NCI-H2081 (cell line): ENCODE measurements around the gene CHST8.

Source experiments
- DNase-seq, 2 experiments: peaks; one replicate each; lab custom pipeline; 2025; lab: John Stamatoyannopoulos, UW

Gene CHST8

GRCh38 chr19:33737681-33738371, 116.1 kb downstream of the CHST8 start:
- DNase-seq: no peak

DNA sequence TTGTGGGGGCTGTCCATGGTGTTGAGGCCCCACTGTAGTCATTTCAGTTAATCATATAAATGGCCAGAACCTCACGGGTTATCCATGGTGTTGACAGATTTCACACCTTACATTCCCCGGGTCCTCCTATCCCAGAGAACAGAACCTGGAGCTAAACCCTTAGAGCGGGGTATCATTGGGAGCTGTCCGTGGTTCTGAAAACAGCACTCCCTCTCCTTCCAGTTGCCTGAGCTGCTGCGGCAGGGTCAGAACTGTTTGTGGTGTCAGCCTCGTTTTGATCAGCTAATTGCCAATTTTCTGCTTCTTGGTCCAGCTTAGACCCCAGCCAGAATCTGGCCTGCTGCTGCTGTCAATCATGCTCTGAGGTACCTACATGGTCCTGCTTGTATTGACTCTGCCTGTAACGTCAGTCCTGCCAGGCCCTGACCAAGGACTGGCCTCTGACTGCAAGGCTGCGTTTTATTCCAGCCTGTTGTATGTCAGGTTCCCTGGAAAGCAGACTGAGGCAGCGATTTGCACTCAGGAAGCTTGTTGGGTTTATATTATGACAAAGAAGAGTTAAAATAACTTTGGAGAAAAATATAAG, 119.2 kb downstream of the CHST8 start:
- no peak for DNase-seq

DNA sequence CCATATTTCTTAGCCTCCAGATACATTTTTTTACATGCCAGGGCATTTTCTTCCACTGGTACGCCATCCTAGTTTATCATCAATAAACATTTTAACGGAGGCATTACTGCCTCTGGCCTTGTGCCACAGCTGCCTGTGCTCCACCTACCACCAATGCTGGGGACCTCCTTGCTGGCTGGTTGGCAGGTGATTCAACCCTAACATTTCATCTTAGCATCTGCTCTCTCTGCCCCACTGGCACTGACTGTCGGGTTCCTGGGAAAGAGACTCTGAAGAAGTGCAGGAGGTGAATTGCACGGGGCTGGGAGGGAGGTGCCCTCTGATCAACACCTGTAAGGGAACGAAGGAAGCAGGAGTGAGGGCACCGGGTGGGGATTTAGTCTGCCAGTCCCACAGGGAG, 123.5 kb downstream of the CHST8 start:
- DNase-seq: no peak

- DNase-seq: no peak
These were observed 124.4 kb downstream of the CHST8 start for GRCh38 chr19:33746159-33746558.

GRCh38 chr19:33747273-33747672, 125.5 kb downstream of the CHST8 start:
- no peak for DNase-seq

- no peak for DNase-seq
These were observed 126.5 kb downstream of the CHST8 start for GRCh38 chr19:33748231-33748630.

- no peak for DNase-seq
These were observed 127.3 kb downstream of the CHST8 start for GRCh38 chr19:33749016-33749415.

GRCh38 chr19:33749619-33750175, 127.9 kb downstream of the CHST8 start:
- DNase-seq: no peak

GRCh38 chr19:33750587-33751435, 129.1 kb downstream of the CHST8 start:
- no peak for DNase-seq

DNA sequence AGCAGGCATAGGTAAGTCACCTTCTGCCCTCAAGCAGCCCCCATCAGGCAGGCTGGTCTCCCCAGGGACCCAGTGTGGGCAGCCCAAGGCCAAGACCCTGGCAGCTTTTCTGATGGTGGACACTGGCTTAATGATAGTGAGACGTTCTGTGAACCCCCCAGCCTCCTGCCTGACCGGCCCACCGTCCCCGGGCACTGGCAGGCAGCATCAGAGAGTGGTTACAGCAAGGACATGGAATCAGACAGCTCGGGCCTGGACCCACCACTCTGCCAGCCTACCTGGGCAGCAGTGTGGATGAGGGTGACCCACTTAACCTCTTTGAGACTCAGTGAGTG, 129.7 kb downstream of the CHST8 start:
- no peak for DNase-seq

- no peak for DNase-seq
These were observed 130.5 kb downstream of the CHST8 start for GRCh38 chr19:33752018-33752800.

DNA sequence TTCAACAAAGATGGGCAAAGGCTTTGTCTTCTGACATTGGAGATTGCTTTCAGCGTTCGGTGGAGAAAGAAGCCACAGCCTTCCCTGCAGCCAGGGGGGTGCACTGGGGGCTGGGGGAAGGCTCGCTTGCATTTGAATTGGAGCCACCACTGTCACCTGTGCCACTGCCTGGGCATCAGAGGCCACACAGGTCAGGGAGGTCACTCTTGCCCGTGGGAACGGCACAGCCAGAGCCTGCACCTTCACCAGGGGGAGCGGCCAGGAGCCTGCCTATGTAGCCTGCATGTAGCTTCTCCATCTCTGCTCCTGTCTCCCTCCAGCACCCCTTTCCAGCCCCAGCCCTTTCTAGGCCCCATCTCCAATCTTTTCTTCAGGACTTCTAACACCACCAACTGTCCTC, 131.2 kb downstream of the CHST8 start:
- no peak for DNase-seq

GRCh38 chr19:33754361-33754760, 132.6 kb downstream of the CHST8 start:
- no peak for DNase-seq

- DNase-seq: no peak
These were observed 133.6 kb downstream of the CHST8 start for GRCh38 chr19:33755099-33756035.

DNA sequence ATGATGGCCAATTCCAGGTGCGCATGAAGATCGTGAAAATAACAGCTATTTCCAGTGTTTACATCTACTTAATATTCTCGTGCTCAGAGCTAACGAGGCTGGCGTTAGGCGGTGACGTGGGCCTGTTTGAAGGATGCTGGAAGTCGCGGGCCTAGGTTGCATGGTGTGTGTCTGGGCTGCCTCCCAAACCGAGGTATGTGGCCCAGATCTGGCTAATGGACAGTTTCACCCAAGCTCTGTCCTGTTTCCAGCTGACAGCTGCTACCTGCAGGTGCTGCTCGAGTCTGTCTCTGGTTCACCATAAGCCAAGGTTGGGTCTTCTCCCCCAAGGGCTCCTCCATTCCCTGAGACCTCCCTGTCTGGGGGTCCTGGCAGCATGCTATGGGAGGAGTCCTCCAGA, 134.4 kb downstream of the CHST8 start:
- DNase-seq: no peak

GRCh38 chr19:33758541-33759013, 136.8 kb downstream of the CHST8 start:
- DNase-seq: no peak

DNA sequence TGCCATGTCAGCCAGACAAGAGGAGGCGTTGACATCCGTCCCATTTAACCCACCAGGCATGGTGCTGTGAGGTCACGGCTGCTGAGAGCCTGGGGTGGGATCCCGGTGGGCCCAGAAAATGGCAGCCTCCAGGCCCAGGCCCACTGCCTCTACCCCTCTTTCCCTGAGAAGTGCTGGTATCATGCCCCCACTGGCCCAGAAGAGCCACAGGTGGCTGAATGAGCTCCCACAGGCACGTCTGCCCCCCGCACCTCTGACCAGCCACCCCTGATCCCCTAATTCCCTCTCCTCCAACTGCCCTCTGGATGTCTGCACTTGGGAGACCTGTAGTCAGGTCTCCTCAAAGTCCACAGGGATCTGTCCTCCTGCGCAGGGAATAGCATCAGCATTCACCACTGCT, 137.6 kb downstream of the CHST8 start:
- DNase-seq: no peak

- no peak for DNase-seq
These were observed 142.0 kb downstream of the CHST8 start for GRCh38 chr19:33763633-33764371.

GRCh38 chr19:33766623-33767022, 144.9 kb downstream of the CHST8 start:
- DNase-seq: no peak

DNA sequence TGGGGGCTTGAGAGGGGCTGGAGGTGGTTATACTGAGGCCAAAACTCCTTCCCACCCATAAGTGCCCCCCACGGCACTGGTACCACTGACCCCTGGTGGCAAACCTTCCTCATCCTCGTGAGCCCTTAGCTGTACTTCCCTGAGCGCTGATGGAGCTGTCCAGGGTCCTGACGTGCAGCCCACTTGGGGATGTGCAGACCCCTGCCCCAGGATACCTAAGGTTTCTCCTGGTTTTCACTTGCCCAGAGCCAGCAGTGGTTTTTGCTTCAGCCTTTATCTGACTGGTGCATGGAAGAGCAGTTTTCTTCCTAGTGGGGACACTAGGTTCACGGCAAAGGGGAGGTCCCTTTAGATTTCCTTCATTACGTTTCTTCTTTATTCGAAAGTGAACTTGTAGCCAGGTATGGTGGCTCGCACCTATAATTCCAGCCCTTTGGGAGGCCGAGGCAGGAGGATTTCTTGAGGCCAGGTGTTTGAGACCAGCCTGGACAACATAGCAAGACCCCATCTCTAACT, 146.2 kb downstream of the CHST8 start:
- DNase-seq: no peak
